Femur (tissue), 1 donor: ENCODE results near the gene XKR8.
"Not testable (repeated sequence)": the region's sequence is repeated elsewhere in the genome, so short reads cannot be mapped to it uniquely, and the experiment has no call there.

Source experiments
- DNase-seq: peaks from one replicate; pipeline ENCODE4 v3.0.0-alpha.2; 2017

Gene XKR8

DNA sequence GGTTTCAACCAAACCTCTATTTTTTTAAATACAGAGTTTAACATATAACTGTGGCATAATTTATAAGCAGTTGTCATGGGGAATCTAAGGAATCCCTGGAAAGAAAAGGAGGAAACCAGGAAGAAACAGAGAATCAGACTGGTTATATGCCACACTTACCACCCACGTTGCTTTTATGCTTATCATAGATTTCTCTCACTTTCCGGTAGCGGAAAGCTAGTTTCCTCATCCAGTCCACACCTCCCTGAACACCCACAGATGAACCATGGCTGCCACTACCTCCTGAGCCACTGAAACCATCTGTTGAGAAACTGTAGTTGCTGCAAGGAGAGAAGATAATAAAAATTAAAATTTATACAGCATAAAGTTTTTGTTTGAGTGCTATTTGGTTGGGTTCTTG lies 33.5 kb downstream of the XKR8 start:
- DNase-seq: no peak

DNA sequence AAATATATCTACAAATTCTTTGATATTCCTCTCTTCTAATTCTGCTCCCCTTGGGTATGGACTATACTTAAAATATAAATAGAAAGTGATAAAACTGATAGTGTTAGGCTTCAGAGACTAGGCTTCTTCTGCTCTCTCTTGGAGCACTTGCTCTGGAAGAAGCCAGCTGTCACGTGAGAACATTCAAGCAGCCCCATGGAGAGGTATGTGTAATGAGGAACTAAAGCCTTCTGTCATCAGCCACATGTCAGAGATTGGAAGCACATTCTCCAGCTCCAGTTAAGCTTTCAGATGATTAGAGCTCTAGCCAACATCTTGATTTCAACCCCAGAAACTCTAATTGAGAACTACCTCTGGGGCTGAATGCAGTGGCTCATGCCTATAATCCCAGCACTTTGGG lies 34.3 kb downstream of the XKR8 start:
- no peak for DNase-seq

DNA sequence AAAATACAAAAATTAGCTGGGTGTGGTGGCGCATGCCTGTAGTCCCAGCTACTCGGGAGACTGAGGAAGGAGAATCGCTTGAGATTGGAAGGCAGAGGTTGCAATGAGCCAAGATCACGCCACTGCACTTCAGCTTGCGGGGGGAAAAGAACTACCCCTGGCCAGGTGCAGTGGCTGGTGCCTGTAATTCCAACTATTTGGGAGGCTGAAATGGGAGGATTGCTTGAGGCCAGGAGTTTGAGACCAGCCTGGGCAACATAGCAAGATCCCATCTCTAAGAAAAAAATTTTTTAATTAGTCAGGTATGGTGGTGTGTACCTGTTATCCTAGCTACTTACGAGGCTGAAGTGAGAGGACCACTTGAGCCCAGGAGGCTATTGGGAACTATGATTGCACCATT lies 34.8 kb downstream of the XKR8 start:
- DNase-seq: not testable (repeated sequence)

DNA sequence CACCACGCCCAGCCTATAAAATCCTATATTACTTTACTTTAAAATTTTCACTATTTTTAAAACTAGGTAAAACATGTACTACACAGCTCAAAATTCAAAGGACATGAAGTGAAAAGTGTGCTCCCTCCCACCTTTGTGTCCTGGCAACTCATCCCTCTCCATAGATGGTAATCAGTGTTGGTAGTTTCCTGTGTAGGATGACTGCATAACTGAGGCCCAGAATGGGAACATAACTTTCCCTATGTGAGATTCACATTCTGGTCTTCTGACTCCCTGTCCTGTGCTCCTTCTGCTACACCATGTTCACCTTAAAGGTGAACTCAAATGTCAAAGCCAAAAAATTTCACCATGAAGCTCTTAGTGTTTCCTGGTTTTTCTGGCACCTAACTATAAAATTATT lies 39.3 kb downstream of the XKR8 start:
- DNase-seq: no peak

DNA sequence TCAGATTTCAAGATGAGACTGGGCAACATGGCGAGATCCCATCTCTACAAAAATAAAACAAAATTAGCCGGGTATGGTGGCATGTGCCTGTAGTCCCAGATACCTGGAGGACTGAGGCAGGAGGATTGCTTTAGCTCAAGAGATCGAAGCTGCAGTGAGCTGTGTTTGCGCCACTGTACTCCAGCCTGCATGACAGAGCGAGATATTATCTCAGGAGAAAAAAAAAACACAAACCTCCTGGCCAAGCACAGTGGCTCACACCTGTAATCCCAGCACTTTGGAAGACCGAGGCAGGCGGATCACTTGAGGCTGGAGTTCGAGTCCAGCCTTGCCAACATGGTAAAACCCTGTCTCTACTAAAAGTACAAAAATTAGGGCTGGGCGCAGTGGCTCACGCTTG lies 42.8 kb downstream of the XKR8 start:
- DNase-seq: no peak

DNA sequence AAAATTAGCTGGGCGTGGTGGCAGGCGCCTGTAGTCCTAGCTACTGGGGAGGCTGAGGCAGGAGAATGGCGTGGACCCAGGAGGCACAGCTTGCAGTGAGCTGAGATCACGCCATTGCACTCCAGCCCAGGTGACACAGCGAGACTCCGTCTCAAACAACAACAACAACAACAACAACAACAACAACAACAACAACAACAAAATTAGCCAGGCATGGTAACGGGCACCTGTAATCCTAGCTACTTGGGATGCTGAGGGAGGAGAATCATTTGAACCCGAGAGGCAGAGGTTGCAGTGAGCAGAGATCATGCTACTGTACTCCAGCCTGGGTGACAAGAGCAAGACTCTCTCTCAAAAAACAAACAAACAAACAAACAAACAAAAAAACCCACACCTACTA lies 43.3 kb downstream of the XKR8 start:
- not testable (repeated sequence) for DNase-seq

DNA sequence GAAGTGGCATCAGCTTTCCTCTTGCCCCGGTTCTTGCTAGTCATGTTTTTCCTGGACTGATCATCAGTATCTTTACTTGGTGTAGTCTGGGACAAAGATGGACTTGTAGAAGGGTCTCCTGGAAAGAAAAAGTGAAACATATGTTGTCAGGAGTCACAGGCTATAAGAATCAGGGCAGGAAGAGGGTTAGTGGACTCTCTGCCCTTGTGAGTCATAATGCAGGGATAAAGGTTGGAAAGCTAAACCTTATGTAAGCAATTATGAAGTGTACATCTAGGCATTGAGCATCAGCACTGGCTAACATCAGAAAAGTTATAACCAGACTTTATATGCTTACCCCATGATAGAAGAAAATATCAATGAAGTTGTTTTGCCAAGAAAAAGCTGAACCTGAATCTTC lies 51.2 kb downstream of the XKR8 start:
- DNase-seq: no peak
